GM12865 (cell line): ENCODE measurements around the gene TTLL8.

Experiments
- DNase-seq: peaks from one replicate; pipeline ENCODE4 v3.0.0; 2010; ENCODE audit warnings: low read depth
- H3K4me3 ChIP-seq: 2 replicates; pipeline ENCODE4 v1.5.1; 2011; ENCODE audit warnings: mild to moderate bottlenecking, low read depth, low read length, control low read depth
- CTCF ChIP-seq: IDR thresholded peaks from 2 replicates; pipeline ENCODE4 v1.5.1; 2011; ENCODE audit warnings: low read length, control low read depth, low read depth, inconsistent platforms; ENCODE audit not compliant: insufficient read depth; ENCODE audit errors: missing control alignments

The TTLL8 gene

GRCh38 chr22:50071432-50072166 is 13.5 kb upstream of the TTLL8 start:
- no peak for TF ChIP-seq CTCF
- no peak overlapping the region for H3K4me3 ChIP-seq
- no peak for DNase-seq

GRCh38 chr22:50070366-50070765 is 12.3 kb upstream of the TTLL8 start:
- DNase-seq, result no peak
- no peak overlapping the region for H3K4me3 ChIP-seq
- TF ChIP-seq CTCF, result no peak

- no peak for DNase-seq
- TF ChIP-seq CTCF, result no peak
Measured at GRCh38 chr22:50068096-50068495, 10.0 kb upstream of the TTLL8 start.

GRCh38 chr22:50067244-50067643 is 9.1 kb upstream of the TTLL8 start:
- DNase-seq, result no peak
- no peak for TF ChIP-seq CTCF

More at GRCh38 chr22:50068096-50068495, 10.0 kb upstream of the TTLL8 start:
- H3K4me3 ChIP-seq, result no peak overlapping the region

GRCh38 chr22:50064453-50064852 is 6.4 kb upstream of the TTLL8 start:
- no peak for DNase-seq
- no peak for TF ChIP-seq CTCF
- no peak overlapping the region for H3K4me3 ChIP-seq

More at GRCh38 chr22:50067244-50067643, 9.1 kb upstream of the TTLL8 start:
- H3K4me3 ChIP-seq, result no peak overlapping the region

GRCh38 chr22:50063589-50064393 is 5.7 kb upstream of the TTLL8 start:
- DNase-seq, result no peak
- H3K4me3 ChIP-seq, result no peak overlapping the region
- no peak for TF ChIP-seq CTCF
